Smooth muscle cell (in vitro differentiated cells): Measurements from ENCODE around the gene TNFRSF19. TPM values are rescaled to one million over a fixed set of nuclear protein-coding genes. Genes with fewer than 3 reads are reported as not detected.

ENCODE experiments used
- DNase-seq: peaks from one replicate; lab custom pipeline; 2025; ENCODE audit not compliant: unreplicated experiment; lab: John Stamatoyannopoulos, UW
- H2AFZ ChIP-seq: fragments of 200-600 bp; sonication (generic); 2 replicates; pipeline ENCODE4 v1.6.0; 2016; ENCODE audit warnings: antibody characterized with exemption, low read depth, mild to moderate bottlenecking
- H3F3A ChIP-seq: fragments of 200-600 bp; sonication (generic); 2 replicates; pipeline ENCODE4 v1.6.0; 2017; ENCODE audit warnings: antibody characterized with exemption, low read depth
- H3K27ac ChIP-seq: fragments of 200-600 bp; sonication (generic); 2 replicates; pipeline ENCODE4 v1.5.1; 2016; ENCODE audit warnings: low read depth, mild to moderate bottlenecking
- H3K27me3 ChIP-seq: fragments of 200-600 bp; sonication (generic); 2 replicates; pipeline ENCODE4 v1.6.1; 2016; ENCODE audit warnings: low read depth, mild to moderate bottlenecking
- H3K36me3 ChIP-seq: fragments of 200-600 bp; sonication (generic); 2 replicates; pipeline ENCODE4 v1.5.1; 2016; ENCODE audit warnings: low read depth
- H3K4me1 ChIP-seq: fragments of 200-600 bp; sonication (generic); 2 replicates; pipeline ENCODE4 v1.5.1; 2016; ENCODE audit warnings: low read depth
- H3K4me2 ChIP-seq: fragments of 200-600 bp; sonication (generic); 2 replicates; pipeline ENCODE4 v1.6.0; 2016; ENCODE audit warnings: mild to moderate bottlenecking
- H3K4me3 ChIP-seq: fragments of 200-600 bp; sonication (generic); 2 replicates; pipeline ENCODE4 v1.5.1; 2016; ENCODE audit warnings: mild to moderate bottlenecking
- H3K79me2 ChIP-seq: fragments of 200-600 bp; sonication (generic); 2 replicates; pipeline ENCODE4 v1.6.0; 2016; ENCODE audit warnings: low read depth, mild to moderate bottlenecking
- H3K9ac ChIP-seq: fragments of 200-600 bp; sonication (generic); 2 replicates; pipeline ENCODE4 v1.6.0; 2016; ENCODE audit warnings: low read depth
- H3K9me3 ChIP-seq: fragments of 200-600 bp; sonication (generic); replicated peaks from 2 replicates; pipeline ENCODE4 v1.5.1; 2016; ENCODE audit warnings: low read depth
- H4K20me1 ChIP-seq: fragments of 200-600 bp; sonication (generic); 2 replicates; pipeline ENCODE4 v1.6.0; 2016; ENCODE audit warnings: low read depth
- WGBS: methylation state at CpG from one replicate; pipeline ENCODE4 v1.1.7; 2016; ENCODE audit warnings: low lambda C conversion rate; 5-methylcytosine and 5-hydroxymethylcytosine counted together
- polyA plus RNA-seq: library from polyadenylated mRNA; unstranded; fragments of >200 nt; fragmentation: Nextera tagmentation; extraction: Ambion mirVana; gene quantifications from 2 replicates; pipeline ENCODE4 v1.2.1, GENCODE V29; 2016
- total RNA-seq: library from RNA; depleted of rRNA; stranded (reverse); fragments of >200 nt; gene quantifications from 2 replicates; pipeline ENCODE4 v1.2.3, GENCODE V29; 2014
- TF ChIP-seq, protein P1 (sequence below): fragments of 200-600 bp; sonication (generic); IDR thresholded peaks from 2 replicates; pipeline ENCODE4 v1.5.1; 2017; ENCODE audit warnings: borderline replicate concordance, mild to moderate bottlenecking, antibody characterized with exemption; ENCODE audit not compliant: insufficient read depth, poor library complexity, severe bottlenecking

The TNFRSF19 gene
- total and polyA plus RNA-seq, 2 experiments from 2014 or later = 15.5 to 34.3 TPM

DNA sequence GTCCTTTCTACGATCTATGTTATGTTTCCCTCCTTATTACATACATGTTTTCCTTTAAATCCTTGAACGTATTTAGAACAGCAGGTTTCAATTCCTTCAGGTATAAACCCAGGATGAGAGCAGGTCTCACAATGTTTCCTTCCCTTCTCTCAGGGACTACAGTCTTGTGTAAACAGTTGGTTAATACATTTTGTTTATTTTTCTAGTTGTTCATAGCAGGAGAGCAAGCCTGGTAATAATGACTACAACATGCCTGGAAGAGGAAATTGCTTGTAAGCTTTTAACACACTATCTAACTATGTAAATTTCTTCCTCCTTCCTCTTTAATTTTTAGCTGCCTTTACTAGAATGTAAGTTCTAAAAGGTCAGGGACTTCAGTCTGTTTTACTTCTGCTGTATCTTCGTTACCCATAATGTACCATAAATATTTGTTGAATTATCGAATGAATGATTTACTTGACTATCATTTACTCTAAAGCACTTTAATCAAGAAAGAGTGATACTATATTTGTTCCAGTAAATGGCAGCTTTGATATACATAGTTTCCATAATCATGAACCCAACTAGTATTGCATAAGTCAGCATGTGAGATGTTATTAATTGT lies 28.9 kb upstream of the TNFRSF19 start:
- no peaks in the 10 kb centered on the region for H3K27me3 ChIP-seq
- H3K4me3 ChIP-seq = no peak overlapping the region
- H3K36me3 ChIP-seq = no peaks in the 10 kb centered on the region
- no peaks in the 10 kb centered on the region for H3F3A ChIP-seq
- TF ChIP-seq, protein P1, sequence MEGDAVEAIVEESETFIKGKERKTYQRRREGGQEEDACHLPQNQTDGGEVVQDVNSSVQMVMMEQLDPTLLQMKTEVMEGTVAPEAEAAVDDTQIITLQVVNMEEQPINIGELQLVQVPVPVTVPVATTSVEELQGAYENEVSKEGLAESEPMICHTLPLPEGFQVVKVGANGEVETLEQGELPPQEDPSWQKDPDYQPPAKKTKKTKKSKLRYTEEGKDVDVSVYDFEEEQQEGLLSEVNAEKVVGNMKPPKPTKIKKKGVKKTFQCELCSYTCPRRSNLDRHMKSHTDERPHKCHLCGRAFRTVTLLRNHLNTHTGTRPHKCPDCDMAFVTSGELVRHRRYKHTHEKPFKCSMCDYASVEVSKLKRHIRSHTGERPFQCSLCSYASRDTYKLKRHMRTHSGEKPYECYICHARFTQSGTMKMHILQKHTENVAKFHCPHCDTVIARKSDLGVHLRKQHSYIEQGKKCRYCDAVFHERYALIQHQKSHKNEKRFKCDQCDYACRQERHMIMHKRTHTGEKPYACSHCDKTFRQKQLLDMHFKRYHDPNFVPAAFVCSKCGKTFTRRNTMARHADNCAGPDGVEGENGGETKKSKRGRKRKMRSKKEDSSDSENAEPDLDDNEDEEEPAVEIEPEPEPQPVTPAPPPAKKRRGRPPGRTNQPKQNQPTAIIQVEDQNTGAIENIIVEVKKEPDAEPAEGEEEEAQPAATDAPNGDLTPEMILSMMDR = no peak
- DNase-seq = no peak
- H4K20me1 ChIP-seq = no peaks in the 10 kb centered on the region
- no peak overlapping the region for H2AFZ ChIP-seq
- 96% methylated on average over 4 of the region's 4 CpGs for WGBS
- no peaks in the 10 kb centered on the region for H3K79me2 ChIP-seq
- H3K27ac ChIP-seq = no peak overlapping the region
- H3K4me1 ChIP-seq = no peaks in the 10 kb centered on the region
- no peak overlapping the region for H3K4me2 ChIP-seq
- H3K9me3 ChIP-seq = no peaks in the 10 kb centered on the region
- no peak overlapping the region for H3K9ac ChIP-seq

DNA sequence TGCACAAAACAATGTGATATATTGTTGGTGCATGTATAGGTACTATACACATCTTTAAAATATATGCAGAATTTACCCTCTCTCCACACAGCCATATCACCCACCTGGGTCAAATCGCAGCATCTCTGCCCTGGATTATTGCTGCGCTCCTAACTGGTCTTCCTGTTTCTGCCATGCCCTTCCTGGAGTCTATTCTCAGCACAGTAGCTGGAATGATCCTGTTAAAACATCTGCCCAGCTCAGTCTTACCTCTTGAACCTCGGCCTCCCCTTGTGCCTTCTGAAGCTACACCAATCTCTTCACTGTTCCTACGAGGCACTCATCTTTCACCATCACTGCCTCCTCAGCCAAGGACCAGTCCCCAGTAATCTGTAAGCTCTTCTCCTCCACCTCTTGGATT lies 25.5 kb upstream of the TNFRSF19 start:
- no peak for DNase-seq
- no peak overlapping the region for H3K4me3 ChIP-seq
- no peaks in the 10 kb centered on the region for H3K9me3 ChIP-seq
- peaks cover 5% of the 10 kb centered on the region for H3K4me1 ChIP-seq
- no peak overlapping the region for H3K4me2 ChIP-seq
- no peaks in the 10 kb centered on the region for H4K20me1 ChIP-seq
- 92% methylated on average over 4 of the region's 4 CpGs for WGBS
- H3K27me3 ChIP-seq = no peaks in the 10 kb centered on the region
- H3K9ac ChIP-seq = no peak overlapping the region
- TF ChIP-seq, protein P1 = no peak
- no peaks in the 10 kb centered on the region for H3K79me2 ChIP-seq
- H3K27ac ChIP-seq = no peak overlapping the region
- no peaks in the 10 kb centered on the region for H3K36me3 ChIP-seq
- H3F3A ChIP-seq = no peaks in the 10 kb centered on the region
- peak overlapping the region; percentile 53 for H2AFZ ChIP-seq

DNA sequence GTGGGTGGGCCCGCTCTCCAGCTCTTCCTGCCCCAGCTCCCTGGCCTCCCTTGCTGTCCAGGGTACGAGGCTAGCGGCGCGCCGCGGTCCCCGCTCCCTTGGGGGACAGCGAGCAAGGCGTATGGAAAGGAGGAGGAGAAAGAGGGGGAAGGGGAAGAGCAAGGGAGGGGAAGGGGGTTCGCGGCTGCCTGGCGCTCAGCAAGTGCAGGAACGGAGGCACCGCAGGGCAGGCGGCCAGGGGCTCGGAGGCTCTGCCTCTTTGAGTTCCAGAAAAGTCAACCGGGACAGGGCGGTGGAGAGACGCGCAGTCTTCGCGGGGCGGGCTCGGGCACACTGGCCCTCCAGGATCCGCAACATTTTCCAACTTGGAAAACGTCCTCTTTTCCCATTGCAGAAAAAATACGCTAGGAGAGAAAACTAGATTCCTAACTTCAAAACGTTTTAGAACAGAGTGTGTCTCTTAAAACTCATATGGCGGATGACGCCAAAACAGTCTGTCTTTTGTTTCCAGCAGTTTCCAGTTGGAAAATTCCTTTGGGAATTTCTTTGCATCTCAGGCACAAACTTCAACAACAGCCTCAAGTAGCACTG lies 23.1 kb upstream of the TNFRSF19 start:
- Histone ChIP-seq H3K4me2 (peak overlapping the region; percentile 93), H3F3A (no peaks in the 10 kb centered on the region), H3K9ac (peak overlapping the region; percentile 50), H4K20me1 (no peaks in the 10 kb centered on the region), H3K27me3 (no peaks in the 10 kb centered on the region), H3K9me3 (no peaks in the 10 kb centered on the region), H3K27ac (no peak overlapping the region), H3K4me3 (peak overlapping the region; percentile 63), H3K79me2 (no peaks in the 10 kb centered on the region), H2AFZ (peak overlapping the region; percentile 92), H3K4me1 (peaks cover 9% of the 10 kb centered on the region), H3K36me3 (no peaks in the 10 kb centered on the region)
- TF ChIP-seq, protein P1 = no peak
- no peak for DNase-seq
- WGBS = 10% methylated on average over 31 of the region's 31 CpGs

DNA sequence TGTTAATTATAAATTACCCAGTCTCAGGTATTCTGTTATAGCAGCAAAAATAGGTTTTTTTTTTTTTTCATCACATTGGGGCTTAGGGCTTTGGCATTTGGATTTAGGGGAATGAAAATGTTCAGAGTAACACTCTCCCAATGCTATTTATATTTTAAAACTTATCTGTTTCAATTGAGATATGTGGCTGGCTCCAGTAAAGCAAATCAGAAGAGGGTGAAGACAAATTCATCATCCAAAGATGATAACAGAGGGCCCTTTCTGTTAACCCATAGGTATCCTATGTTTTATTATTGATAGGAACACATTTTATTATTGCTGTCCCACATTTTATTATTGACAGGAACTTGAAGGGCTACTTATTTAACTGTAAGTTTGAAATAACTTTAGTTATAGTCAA lies 20.5 kb upstream of the TNFRSF19 start:
- H3K9ac ChIP-seq = no peak overlapping the region
- H2AFZ ChIP-seq = no peak overlapping the region
- H3F3A ChIP-seq = no peaks in the 10 kb centered on the region
- H3K4me2 ChIP-seq = no peak overlapping the region
- no peak for DNase-seq
- no peaks in the 10 kb centered on the region for H3K9me3 ChIP-seq
- H3K4me3 ChIP-seq = no peak overlapping the region
- peaks cover 10% of the 10 kb centered on the region for H3K4me1 ChIP-seq
- no peaks in the 10 kb centered on the region for H3K79me2 ChIP-seq
- TF ChIP-seq, protein P1 = no peak
- no peak overlapping the region for H3K27ac ChIP-seq
- H3K36me3 ChIP-seq = no peaks in the 10 kb centered on the region
- no peaks in the 10 kb centered on the region for H4K20me1 ChIP-seq
- H3K27me3 ChIP-seq = no peaks in the 10 kb centered on the region
